ENCODE data around the gene SEC14L1.

SEC14L1 gene

GRCh38 chr17:77191244-77191643 is 50.5 kb downstream of the SEC14L1 start:
- DNase-seq (ENCODE audit: low read depth), result no peak

DNA sequence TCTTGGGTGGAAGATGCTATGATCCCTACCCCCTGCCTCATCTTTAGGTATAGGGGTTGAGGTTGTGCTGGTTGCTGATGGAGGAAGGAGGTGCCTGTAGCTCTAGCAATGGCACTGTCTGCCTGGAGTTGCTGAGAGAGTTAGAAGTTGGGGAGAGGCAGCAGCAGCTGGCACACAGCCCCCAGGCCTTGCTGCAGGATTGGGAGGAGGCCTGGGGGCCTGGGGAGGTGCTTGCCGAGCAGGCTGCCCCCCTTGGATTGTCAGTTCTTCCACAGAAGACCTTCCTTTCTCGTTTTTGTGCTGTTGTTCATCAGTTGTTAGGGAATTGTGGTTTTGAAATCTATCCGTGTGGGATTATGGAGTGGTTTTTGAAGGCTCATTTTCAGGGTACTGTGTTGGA is 52.9 kb downstream of the SEC14L1 start:
- DNase-seq (ENCODE audit: low read depth), result no peak

DNA sequence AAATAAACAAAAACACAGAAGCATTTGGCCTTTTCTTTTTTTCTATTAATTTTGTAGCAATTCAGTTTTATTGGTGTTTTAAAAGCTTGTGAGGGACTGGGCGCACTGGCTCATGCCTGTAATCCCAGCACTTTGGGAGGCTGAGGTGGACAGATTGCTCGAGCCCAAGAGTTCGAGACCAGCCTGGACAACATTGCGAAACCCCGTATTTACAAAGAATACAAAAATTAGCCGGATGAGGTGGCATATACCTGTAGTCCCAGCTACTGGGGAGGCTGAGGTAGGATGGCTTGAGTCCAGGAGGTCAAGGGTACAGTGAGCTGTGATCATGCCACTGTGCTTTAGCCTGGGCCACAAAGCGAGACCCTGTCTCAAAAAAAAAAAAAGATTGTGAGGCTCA is 53.4 kb downstream of the SEC14L1 start:
- DNase-seq (ENCODE audit: low read depth), result no peak

GRCh38 chr17:77196251-77196650 is 55.5 kb downstream of the SEC14L1 start:
- no peak for DNase-seq (ENCODE audit: low read depth)

DNA sequence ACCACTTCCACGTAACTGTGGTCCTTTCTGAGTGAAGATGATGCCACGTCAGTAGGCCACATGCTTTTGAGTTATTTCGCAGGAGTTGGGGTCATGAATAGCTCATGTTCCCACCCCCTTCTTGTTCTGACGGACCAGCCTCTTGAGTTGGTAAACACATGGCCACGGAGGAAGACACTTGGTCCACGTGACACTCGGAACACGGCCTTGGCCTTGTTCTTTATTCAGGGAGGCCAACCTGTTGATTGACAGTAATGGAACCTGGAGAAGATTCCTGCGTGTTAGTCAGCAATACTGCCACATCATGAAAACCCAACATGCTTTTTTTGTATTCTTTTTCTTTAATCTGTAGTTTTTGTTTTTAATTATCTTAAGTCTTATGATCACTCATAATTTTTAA is 56.3 kb downstream of the SEC14L1 start:
- DNase-seq (ENCODE audit: low read depth), result no peak

DNA sequence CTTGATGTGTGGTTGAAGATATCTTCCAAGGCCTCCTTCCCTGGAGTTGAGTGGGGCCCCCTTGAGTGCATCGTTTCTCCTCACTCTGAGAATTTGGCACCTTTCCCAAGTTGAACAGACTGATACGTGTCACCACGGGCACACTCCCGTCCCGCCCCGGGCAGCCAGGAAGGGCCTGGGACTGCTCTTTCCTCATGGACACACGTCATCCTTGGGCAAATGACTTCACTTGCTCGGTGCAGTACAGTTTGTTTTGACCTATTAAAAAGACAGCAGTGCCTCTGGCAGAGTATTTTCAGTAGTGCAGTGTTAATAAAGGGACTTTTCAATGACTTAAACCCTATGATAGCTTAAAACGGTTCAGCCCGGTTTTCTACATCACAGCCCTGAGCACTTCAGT is 59.9 kb downstream of the SEC14L1 start:
- DNase-seq (ENCODE audit: low read depth), result no peak

- no peak for DNase-seq (ENCODE audit: low read depth)
These were observed 62.7 kb downstream of the SEC14L1 start for GRCh38 chr17:77203436-77203835.

- DNase-seq (ENCODE audit: low read depth), result no peak
These were observed 63.1 kb downstream of the SEC14L1 start for GRCh38 chr17:77203846-77204245.

DNA sequence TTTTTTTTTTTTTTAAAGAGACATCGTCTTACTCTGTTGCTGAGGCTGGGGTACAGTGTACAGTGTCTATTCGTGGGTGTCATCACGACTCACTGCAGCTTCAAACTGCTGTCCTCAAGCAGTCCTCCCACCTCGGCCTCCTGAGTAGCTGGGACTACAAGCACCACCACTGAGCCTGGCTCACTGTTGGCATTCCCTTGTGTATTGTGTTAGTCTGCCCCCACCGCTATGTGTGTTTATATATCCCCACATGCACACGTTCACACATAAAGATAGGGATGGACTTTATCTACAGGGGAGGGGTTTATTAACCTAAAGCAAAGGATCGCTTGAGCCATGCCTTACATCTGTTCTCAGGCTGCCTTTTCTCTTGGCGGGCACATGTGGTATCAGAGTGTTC is 63.8 kb downstream of the SEC14L1 start:
- DNase-seq (ENCODE audit: low read depth), result no peak

DNA sequence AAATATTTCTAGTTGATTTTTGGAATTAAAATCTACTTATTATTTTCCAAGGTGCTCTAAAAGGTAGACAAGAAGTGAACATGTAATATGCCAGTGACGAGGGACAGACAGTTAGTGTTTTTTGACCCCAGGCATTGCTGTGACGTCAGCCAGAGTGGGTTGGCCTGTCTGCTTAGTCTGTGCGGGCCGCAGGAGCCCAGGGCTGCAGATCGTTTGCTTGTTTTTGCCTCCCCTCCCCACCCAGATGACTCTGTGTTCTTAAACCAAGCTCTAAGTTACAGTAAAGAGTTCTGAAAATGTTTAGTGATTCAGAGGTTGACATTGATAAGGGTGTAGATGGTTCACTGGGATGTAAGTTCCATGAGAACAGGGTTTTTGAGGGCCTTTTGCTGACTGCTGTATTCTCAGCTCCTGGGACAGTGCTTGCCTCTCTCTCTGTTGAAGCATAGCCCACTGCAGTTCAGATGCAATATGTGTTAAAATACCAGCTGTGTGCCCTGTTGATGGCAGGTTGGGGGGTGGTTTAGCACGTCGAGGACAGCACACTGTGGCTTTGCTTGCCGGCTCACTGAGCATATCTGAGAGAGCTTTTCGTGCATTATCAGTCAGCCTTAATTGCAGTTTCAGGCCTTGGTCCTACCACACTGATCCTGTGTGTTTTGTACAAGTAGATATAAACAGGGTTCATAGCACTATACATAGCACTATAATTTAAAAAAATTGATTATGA is 64.8 kb downstream of the SEC14L1 start:
- no peak for DNase-seq (ENCODE audit: low read depth)

GRCh38 chr17:77206158-77206956 is 65.6 kb downstream of the SEC14L1 start:
- DNase-seq (ENCODE audit: low read depth), result no peak

- DNase-seq (ENCODE audit: low read depth), result no peak
These were observed 67.0 kb downstream of the SEC14L1 start for GRCh38 chr17:77207689-77208216.

GRCh38 chr17:77208217-77208808 is 67.5 kb downstream of the SEC14L1 start:
- no peak for DNase-seq (ENCODE audit: low read depth)

DNA sequence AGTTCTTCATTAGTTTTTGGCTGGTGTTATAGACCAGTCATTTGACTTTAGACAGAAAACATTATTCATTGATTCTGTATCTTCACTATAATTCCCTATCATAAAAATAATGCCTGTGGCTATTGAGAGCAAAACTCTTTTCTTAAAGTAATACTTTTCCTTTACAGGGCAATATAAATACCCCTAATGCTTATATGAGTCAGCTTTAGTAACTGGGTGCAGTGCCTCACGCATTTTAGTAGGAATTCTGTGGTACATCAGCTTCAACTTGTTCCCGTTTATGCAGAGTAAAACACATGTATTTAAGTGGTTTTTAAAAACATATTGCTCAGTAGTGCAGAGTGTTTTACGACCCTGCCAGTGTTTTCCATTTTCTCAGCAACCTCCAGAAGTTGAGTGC is 68.1 kb downstream of the SEC14L1 start:
- no peak for DNase-seq (ENCODE audit: low read depth)

DNA sequence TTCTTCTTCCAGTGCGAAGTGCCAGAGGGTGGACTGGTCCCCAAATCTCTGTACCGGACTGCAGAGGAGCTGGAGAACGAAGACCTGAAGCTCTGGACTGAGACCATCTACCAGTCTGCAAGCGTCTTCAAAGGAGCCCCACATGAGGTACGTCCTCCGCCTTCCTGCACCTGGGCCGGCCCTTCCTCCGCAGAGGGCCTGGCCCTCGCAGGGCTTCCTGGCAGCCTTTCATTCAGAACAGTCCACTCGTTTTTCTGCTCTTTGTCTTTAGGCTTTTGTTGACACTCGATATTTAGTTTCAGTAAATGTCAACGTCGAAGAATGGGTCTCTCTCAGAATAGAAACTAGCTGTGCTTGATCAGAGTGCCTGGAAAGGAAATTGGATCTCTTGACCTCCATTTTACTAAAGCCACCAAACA is 68.6 kb downstream of the SEC14L1 start:
- no peak for DNase-seq (ENCODE audit: low read depth)

GRCh38 chr17:77210331-77210730 is 69.6 kb downstream of the SEC14L1 start:
- DNase-seq (ENCODE audit: low read depth), result no peak

GRCh38 chr17:77210946-77211541 is 70.3 kb downstream of the SEC14L1 start:
- DNase-seq (ENCODE audit: low read depth), result no peak

DNA sequence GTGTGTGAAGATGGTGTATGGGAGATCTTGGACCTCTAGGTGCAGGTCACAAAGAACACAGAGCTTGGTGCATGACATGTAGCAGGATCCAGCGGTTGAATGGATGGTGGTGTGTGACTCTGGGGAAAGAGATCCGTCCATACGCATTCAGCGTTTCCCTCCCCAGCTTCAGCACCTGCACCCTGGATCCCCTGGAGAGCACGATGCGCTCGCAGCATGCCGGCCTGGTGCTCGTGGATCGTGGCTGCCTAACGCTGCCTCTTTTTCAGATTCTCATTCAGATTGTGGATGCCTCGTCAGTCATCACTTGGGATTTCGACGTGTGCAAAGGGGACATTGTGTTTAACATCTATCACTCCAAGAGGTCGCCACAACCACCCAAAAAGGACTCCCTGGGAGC is 70.9 kb downstream of the SEC14L1 start:
- DNase-seq (ENCODE audit: low read depth), result no peak

GRCh38 chr17:77212081-77212832 is 71.5 kb downstream of the SEC14L1 start:
- DNase-seq (ENCODE audit: low read depth), result no peak

- DNase-seq (ENCODE audit: low read depth), result no peak
These were observed 72.3 kb downstream of the SEC14L1 start for GRCh38 chr17:77212833-77213777.

GRCh38 chr17:77213778-77214132 is 73.0 kb downstream of the SEC14L1 start:
- DNase-seq (ENCODE audit: low read depth), result no peak

Measured in activated T-helper 1 cell treated with Interleukin-2 at 50 U/mL for 16 hours (primary cell).